GM12878 (cell line): ENCODE data around the gene RTEL1.

Source experiments
- CREM ChIP-seq: IDR thresholded peaks from 2 replicates; pipeline ENCODE4 v1.6.1; 2014; ENCODE audit warnings: antibody characterized with exemption, low read depth
- CTCF ChIP-seq, 3 experiments: IDR thresholded peaks in 2 of 3; conservative IDR thresholded peaks in 1 of 3; 2 replicates each; pipeline ENCODE4 v1.5.1; 2011; ENCODE audit warnings: low read depth in 3 of 3, low read length in 3 of 3, mild to moderate bottlenecking in 3 of 3, control low read depth in 2 of 3, moderate library complexity in 2 of 3, inconsistent platforms in 1 of 3, mixed read lengths in 1 of 3; ENCODE audit not compliant: control insufficient read depth in 2 of 3, insufficient read depth in 1 of 3; ENCODE audit errors: extremely low read depth in 1 of 3
- EZH2 ChIP-seq: IDR thresholded peaks from 2 replicates; pipeline ENCODE4 v1.6.1; 2012; ENCODE audit warnings: low read depth, mild to moderate bottlenecking, control low read depth, inconsistent platforms, low read length, borderline replicate concordance; ENCODE audit not compliant: control insufficient read depth
- FOS ChIP-seq: IDR thresholded peaks from 3 replicates; pipeline ENCODE4 v1.6.1; 2011; ENCODE audit warnings: borderline replicate concordance; ENCODE audit not compliant: insufficient read length; ENCODE audit errors: extremely low read depth
- HDAC2 ChIP-seq: fragments of 200-600 bp; sonication (generic); IDR thresholded peaks from 2 replicates; pipeline ENCODE4 v1.6.1; 2017
- NBN ChIP-seq: fragments of 450-650 bp; IDR thresholded peaks from 2 replicates; pipeline ENCODE4 v1.6.1; 2016
- SIN3A ChIP-seq: IDR thresholded peaks from 2 replicates; pipeline ENCODE4 v1.6.1; 2012; ENCODE audit warnings: low read depth, low read length, improper control_type of control experiment
- SUZ12 ChIP-seq: fragments of 200-600 bp; sonication (generic); IDR thresholded peaks from one replicate; pipeline ENCODE4 v1.6.1; 2018; ENCODE audit warnings: antibody characterized with exemption, mild to moderate bottlenecking; ENCODE audit not compliant: unreplicated experiment

- no peak for TF ChIP-seq SUZ12
- TF ChIP-seq SIN3A = no peak
- no peak for TF ChIP-seq FOS
- TF ChIP-seq CTCF (IDR thresholded peaks at IDR 0.05 in 2 of 3, conservative IDR thresholded peaks at IDR 0.05 in 1 of 3; ENCODE audit: control insufficient read depth in 2 of 3, extremely low read depth in 1 of 3, insufficient read depth in 1 of 3, low read depth in 3 of 3, low read length in 3 of 3) = peak; percentile 75 to 91 (median 85)
- TF ChIP-seq NBN = no peak
- TF ChIP-seq EZH2 = no peak
- no peak; the same call in 1 of the 2 replicates for TF ChIP-seq CREM
- TF ChIP-seq HDAC2 = no peak
Observed at GRCh38 chr20:63706852-63707557, 48.9 kb downstream of the RTEL1 start.
